GM19328 (cell line): ENCODE results near the gene TNK2.
"Not testable (repeated sequence)": the region's sequence is repeated elsewhere in the genome, so short reads cannot be mapped to it uniquely, and the experiment has no call there.

ENCODE experiments used
- ATAC-seq: cut with Tn5 transposase; IDR thresholded peaks from one replicate; pipeline ENCODE4 v1.9.1; 2021; ENCODE audit warnings: mild to moderate bottlenecking, moderate library complexity; ENCODE audit not compliant: unreplicated experiment

TNK2 gene

DNA sequence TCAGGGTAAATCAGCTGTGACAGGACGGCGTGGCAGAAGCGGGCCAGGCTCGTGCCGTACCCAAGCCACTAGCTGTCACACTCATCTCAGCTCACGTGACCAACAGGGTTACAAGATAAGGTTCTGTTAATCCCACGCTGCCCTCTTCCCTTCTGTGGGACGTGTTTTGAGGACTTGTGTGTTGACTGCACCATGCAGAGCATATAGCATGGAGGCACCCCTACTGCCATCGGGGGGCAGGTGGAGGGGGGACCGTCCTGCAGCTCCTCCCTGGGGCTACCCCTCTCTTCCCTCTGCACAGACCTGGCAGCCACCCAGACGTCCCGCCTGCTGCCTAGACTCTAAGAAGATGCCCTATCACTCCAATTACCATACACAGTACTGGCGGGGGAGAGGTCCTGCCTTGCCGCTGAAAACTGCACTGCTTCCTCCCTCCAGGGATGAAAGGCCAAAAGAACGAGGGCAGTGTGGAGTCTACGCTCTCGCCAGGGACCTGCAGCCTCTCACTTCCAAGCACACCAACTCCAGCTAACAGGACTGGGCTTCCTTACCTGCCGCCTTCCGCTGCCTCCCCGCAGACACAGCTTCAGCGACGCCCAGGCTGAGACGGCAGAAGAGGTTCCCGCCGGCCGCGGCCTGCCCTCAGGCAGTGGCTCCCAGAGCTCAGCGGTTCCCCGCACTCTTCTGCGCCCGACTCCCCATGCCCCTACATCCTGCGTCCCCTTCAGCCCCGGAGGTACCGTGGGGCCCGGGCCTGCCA, at the start of gene TNK2:
TNK2 (minus strand) TSS at position 618 of the 760 bp plus-strand sequence. CDS start 19,963 bp downstream, outside the sequence.
- no peak for ATAC-seq

GRCh38 chr3:195956577-195956976, 48.2 kb upstream of the TNK2 start:
- no peak for ATAC-seq

GRCh38 chr3:195955416-195955841, 47.1 kb upstream of the TNK2 start:
- ATAC-seq = not testable (repeated sequence)

DNA sequence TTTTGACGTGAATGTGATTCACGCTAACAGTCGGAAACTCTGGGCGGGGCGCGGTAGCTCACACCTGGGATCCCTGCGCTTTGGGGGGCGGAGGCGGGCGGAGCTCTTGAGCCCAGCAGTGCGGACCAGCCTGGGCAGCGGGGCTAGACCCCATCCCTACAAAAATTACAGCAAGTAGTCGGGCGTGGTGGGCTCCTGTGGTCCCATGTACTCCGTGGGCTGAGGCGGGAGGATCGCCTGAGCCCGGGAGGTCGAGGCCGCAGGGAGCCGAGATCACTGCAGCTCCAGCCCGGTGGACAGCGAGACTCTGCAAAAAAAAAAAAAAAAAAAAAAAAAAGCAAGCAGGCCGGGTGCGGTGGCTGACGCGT, 46.4 kb upstream of the TNK2 start:
- ATAC-seq = peak; percentile 38

GRCh38 chr3:195954052-195954751, 45.9 kb upstream of the TNK2 start:
- ATAC-seq = peak; percentile 99

DNA sequence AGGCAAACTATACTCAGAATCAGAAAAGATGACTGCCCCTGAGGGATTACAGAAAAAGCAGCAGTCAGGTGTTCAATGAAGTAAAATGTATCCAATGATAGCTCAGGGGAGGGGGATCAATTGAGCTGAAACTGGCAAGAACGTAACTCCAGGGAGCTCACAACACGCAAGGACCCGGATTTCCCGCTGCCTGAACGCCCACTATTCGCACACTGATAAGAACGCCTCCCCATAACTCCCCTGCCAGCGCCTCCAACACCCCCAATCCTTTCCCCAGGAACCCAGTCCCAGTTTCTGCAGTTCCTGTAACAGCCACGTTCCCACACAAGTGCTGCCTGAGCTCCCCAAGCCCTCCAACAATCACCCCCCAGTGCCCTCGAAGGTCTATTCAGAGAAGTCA, 44.2 kb upstream of the TNK2 start:
- not testable (repeated sequence) for ATAC-seq

- not testable (repeated sequence) for ATAC-seq
Observed at GRCh38 chr3:195951443-195952177, 43.3 kb upstream of the TNK2 start.

DNA sequence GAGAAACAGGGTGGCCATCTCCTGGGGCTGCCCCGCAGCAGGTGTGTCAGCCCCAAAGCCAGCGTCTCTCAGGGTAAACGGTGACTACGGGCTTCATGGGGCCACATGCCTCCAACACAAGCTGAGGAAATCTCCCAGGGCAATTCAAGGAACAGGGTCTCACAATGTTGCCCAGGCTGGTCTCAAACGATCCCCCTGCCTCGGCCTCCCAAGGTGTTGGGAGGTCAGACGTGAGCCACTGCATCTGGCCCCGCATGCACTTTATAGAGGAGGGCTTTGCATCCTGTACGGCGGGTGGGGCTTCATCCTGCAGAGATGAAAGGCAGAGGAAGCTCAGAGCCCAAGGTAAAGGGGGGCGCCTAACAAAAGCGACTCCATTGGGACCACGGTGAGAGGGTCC, 42.4 kb upstream of the TNK2 start:
- not testable (repeated sequence) for ATAC-seq

GRCh38 chr3:195950164-195950563, 41.8 kb upstream of the TNK2 start:
- ATAC-seq = not testable (repeated sequence)

GRCh38 chr3:195946910-195947699, 38.8 kb upstream of the TNK2 start:
- ATAC-seq = not testable (repeated sequence)

DNA sequence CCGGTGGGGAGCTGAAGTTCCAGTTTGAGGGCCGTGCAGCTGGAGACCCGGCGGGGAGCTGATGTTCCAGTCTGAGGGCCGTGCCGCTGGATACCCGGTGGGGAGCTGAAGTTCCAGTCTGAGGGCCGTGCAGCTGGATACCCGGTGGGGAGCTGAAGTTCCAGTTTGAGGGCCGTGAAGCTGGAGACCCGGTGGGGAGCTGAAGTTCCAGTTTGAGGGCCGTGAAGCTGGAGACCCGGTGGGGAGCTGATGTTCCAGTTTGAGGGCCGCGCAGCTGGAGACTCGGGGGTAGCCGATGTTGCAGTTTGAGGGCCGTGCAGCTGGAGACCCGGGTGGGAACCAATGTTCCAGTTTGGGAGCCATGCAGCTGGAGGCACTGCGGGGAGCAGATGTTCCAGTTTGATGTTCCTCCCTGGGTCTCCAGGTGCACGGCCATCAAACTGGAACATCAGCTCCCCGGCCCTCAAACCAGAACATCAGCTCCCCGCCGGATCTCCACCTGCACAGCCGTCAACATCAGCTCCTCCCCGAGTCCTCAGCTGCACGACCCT, 33.0 kb upstream of the TNK2 start:
- not testable (repeated sequence) for ATAC-seq

DNA sequence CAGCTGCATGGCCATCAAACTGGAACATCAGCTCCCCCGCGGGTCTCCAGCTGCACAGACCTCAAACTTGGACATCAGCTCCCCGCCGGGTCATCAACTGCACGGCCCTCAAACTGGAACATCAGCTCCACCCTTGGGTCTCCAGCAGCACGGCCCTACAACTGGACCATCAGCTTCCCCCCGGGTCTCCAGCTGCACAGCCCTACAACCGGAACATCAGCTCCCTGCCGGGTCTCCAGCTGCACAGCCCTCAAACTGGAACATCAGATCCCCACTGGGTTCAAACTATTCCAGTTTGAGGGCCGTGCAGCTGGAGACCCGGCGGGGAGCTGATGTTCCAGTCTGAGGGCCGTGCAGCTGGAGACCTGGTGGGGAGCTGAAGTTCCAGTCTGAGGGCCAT, 32.5 kb upstream of the TNK2 start:
- ATAC-seq = not testable (repeated sequence)

GRCh38 chr3:195939526-195940470, 31.4 kb upstream of the TNK2 start:
- ATAC-seq = not testable (repeated sequence)

GRCh38 chr3:195933044-195933430, 24.7 kb upstream of the TNK2 start:
- not testable (repeated sequence) for ATAC-seq

- ATAC-seq = no peak
Observed at GRCh38 chr3:195932418-195933043, 24.2 kb upstream of the TNK2 start.

DNA sequence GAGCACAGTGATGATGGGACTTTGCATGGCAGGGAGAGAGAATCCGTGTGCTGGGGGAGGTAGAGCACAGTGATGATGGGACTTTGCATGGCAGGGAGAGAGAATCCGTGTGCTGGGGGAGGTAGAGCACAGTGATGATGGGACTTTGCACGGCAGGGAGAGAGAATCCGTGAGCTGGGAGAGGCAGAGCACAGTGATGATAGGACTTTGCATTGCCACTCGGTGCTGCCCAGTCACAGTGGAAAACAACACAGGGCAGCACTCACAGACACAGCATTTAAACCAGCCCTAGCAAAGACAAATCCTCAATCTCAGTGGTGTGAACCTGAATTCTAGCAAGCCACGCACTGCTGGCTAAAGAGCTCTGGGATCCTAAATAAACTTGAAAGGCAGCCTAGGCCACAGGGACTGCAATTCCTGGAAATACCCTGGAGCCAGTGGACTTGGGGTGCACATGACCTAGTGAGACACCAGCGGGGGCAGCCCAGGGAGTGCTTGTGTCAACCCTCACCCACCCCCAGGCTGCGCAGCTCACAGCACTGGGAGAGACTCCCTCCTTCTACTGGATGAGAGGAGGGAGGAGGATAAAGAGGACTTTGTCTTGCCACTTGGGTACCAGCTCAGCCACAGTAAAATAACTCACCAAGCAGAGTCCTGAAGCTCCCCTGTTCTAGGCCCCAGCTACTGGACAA, 23.4 kb upstream of the TNK2 start:
- no peak for ATAC-seq

GRCh38 chr3:195929452-195929851, 21.1 kb upstream of the TNK2 start:
- no peak for ATAC-seq

GRCh38 chr3:195921334-195921791, 13.0 kb upstream of the TNK2 start:
- ATAC-seq = no peak
